ENCODE measurements around the gene GFPT1.

The GFPT1 gene

GRCh38 chr2:69316550-69316949 is 70.5 kb downstream of the GFPT1 start:
- no peak for DNase-seq (ENCODE audit: low read depth)

DNA sequence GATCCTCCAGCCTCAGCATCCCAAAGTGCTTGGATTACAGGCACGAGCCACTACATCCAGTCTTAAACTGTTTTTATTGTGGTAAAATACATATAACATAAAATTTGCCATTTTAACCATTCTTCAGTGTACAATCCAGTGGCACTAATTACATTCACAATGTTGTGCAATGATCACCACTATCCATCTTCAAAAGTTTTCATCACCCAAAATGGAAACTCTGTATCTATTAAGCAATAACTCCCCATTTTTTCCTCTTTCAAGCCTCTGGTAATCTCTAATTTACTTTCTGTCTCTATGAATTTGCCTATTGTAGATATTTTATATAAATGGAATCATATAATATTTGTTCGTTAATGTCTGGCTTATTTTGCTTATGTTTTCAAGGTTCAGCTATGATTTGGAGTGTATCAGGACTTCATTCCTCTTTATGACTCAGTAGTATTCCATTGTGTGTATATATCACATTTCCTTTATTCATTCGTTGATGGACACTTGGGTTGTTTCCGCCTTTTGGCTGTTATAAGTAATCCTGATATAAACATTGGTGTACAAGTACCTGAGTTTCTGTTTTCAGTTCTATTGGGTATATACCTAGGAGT is 71.8 kb downstream of the GFPT1 start:
- no peak for DNase-seq (ENCODE audit: low read depth)

- no peak for DNase-seq (ENCODE audit: low read depth)
Measured at GRCh38 chr2:69311024-69311416, 76.0 kb downstream of the GFPT1 start.

DNA sequence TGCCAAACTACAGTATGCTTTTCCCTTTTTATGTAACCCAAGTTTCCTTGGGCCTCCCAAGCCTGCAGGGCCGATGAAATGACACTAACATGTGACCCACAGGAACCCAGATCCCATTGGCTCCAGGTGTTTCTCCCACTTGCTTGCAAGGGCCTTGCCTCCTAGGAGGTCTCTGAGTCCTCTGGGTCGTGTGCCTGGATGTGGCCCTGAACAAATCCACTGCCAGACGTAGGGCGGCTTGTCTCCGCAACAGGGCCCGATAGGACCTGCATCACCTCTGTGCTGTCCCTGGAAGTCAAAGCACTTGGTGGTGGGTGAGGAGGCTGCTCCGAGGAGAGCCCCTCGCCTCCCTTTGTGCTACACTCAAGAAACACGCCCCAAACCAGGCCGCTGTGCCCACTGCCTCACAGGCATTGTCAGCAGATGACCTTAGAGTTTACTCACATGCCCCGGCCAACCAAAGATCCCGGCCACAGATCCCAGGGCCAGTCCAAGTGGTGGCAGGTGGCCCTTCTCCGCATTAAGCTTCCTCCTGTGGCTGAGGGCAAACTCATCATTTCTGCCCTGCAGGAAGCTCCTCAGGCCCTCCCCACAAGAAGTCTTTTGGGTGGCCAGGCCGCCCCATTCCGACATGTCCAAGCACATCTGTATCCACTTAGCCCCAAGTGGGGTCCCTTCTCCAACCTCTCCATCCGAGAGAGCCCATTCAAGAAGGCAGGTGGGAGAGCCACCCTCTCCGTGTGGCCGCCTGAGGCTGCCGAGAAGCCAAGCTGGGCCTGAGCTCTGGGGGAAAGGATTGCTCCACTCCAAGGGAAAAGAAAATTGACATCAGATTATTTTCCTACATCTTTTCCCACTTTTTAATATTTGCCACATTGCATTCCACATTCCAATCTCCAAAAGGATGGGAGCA is 76.7 kb downstream of the GFPT1 start:
- no peak for DNase-seq (ENCODE audit: low read depth)

- DNase-seq (ENCODE audit: low read depth) = no peak
Measured at GRCh38 chr2:69309351-69310110, 77.5 kb downstream of the GFPT1 start.

- DNase-seq (ENCODE audit: low read depth) = no peak
Measured at GRCh38 chr2:69308338-69308737, 78.7 kb downstream of the GFPT1 start.

DNA sequence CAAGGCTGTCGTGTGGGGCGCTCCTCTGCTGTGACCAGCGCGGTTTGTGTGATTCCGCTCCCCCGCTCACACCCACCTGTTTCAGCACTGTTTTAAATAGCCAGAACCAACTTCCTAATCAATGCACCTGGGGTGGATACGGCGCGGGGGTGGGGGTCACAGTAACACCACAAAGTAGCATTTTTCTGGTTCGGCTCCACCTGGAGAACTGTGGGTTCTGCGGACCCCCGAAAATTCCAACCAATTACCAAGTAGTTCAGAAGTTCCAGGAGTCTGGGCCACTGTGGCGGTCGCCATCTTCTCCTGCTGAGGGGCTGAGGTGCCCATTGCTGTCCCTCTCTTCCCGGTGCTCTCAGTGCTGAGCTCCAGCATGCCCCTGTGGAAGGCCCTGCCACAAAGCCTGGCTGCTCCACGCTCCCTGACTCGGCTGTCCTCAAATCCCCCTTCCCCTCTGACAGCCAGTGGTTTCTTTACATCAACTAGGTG is 79.4 kb downstream of the GFPT1 start:
- DNase-seq (ENCODE audit: low read depth) = no peak

DNA sequence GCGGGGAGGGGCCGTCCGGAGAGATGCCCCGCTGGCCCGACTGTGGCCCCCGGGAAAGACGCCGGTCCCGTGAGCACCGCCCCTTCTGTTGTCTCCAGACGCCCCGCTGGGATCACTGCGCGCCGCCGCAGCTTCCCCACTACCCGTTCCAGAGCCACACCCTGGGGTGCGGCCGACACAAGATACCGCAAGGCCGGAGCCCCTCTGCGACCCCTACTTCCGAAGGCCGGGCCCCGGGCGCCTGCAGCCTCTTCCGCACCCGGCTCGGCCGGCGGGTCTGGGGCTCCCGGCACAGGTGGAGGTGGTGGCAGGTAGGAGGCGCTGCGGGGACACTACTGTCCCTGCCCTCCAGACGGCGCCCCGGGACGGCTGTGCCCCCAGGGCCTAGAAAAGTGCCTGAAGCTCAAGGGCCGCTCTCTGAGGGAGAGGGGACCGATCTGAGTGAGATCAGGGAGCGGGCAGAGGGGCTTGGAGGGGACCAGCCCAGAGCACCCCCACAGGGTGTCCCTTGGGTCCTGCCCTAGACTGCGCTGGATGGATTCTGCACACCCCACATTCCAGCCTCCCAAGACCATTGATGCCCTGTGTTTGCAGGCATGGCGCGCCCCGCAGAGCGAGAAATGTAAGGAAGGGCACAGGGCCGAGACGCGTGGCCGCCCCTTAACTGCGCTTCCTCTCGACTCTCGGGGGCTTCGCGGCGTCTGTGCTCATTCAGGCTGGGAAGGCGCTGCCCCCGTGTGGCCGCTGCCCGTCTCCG is 80.0 kb downstream of the GFPT1 start:
- DNase-seq (ENCODE audit: low read depth) = peak; percentile 54

DNA sequence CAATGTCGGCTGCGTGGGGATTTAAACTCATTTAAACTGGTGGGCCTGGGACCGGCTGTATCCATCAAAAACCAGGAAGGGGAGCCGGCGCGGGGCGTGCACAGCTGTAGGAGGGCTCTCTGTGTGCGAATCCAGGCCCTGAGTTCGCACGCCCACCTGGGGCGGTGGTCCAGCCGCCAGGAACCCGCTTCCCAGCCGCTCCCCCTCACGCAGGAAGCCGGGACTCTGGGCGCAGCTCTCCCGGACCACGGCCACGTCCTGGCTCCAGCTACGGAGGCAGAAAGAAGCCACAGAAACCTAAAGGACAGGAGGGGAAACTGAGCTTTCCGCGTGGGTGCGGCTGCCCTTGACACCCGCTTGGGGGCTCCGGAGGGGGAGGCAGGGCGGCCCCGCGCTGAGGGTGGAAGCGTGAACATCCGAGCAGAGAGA is 80.6 kb downstream of the GFPT1 start:
- no peak for DNase-seq (ENCODE audit: low read depth)

DNA sequence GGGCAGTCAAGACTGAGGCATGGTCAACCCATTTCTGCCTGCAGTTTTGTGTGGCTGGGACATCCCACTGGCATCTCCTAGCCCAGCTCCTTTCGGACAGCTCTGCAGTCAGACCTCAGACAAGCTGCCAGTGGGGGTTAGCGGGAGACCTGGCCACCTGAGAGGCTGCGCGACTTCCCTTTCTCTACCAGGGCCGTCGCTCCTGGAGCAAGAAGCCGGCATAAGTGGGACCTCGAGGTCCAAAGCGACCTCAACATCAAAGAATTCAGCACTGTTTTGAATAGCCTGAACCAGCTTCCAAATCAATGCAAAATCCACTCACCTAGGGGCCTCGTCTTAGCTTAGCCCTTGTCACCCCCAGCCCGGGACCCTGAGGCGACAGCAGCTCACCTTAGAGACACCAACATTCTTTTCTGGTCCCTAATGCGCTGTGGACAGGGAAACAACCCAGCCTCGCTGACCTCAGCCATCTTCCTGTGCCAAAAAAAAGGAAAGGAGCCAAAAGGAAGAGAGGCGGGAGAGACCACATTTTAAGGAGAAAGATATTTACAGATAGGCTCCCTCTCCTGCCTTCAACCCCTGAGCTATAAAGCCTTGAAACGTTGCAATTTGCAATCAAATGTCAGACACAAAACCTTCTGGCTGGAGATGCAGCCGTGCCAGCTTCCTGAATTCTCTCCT is 81.2 kb downstream of the GFPT1 start:
- DNase-seq (ENCODE audit: low read depth) = no peak

- no peak for DNase-seq (ENCODE audit: low read depth)
Measured at GRCh38 chr2:69305166-69305565, 81.9 kb downstream of the GFPT1 start.

DNA sequence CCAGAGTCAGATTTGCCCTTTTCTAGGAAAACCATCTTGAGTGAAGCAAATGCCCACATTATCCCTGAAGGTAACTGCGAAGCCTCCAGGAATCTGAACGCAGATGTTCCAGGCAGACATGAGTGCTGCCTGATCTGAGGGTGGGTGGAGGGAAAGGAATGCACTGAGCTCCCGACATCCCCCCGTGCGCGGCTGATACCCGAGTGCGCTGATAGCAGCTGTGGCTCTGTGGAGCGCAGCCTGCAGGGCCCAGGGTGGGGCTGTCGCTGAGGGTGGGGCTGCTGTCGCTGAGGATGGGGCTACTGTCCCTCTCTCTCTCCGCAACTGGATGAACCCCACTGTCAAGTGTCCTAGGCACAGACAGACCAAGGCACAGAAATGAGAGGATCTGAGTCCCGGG is 82.4 kb downstream of the GFPT1 start:
- no peak for DNase-seq (ENCODE audit: low read depth)

DNA sequence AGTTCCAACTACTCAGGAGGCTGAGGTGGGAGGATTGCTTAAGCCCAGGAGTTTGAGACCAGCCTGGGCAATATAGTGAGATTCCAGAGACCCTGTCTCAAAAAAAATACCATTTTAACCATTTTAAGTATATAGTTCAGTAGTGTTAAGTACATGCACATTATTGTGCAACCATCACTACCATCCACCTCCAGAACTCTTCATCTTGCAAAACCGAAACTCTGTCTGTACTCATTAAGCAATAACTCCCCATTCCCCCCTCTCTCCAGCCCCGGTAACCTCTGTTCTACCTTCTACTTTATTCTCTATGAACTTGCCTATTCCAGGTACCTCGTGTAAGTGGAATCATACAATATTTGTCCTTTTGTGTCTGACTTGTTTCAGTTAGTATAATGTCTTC is 86.4 kb downstream of the GFPT1 start:
- DNase-seq (ENCODE audit: low read depth) = no peak

DNA sequence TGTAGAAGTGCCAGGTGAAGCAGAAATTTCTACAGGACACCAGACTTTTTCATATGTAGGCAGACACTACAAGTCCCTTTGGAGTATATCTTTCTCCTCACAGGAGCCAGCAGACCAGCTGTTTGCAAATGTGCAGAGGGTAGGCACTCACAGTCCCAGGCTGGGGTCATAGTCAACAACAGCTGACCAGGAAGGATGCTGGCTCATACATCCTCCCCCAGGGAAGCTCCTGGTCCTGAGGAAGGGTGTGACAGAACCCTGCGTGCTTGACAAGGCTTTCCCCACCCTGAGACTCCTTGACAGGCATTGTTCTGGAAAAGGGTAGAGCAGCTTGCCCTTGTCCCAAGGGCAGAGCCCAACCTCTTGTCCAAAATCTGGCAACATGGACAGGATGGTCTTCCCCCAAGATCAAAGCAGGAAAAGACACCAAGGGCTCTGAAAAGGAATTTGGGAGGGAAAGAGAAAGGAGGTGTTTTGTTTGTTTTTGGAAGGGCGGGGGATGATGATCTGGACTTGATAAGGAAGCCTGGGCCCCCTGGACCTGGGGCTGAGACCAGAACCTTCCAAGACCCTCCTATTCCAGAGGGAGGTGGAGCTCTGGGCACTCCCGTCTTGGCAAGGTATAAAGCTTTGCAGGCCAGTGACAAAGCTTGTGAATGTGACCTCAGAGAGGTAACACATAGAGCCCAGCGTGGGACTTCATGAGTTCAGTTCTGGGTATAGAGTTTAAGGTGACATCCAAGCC is 87.1 kb downstream of the GFPT1 start:
- DNase-seq (ENCODE audit: low read depth) = no peak

- no peak for DNase-seq (ENCODE audit: low read depth)
Measured at GRCh38 chr2:69298862-69299261, 88.2 kb downstream of the GFPT1 start.

DNA sequence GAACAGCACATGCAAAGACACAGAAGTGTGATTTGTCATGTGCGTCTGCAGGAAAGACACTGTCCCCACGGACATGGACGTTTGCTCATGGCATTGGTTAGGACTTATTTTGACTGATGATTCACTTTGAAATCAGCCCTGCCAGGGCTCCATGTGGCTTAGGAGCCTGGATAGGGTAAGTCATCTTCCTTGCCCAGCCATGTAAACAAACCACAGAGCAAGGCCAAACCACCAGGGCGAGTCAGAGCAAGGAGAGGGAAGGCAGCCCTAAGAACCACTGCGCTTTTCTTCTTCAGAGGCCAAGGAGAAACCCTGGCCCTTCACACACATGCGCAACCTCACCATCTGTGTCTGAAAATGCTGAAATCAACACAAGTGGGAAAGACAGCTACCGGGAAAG is 88.8 kb downstream of the GFPT1 start:
- no peak for DNase-seq (ENCODE audit: low read depth)

- DNase-seq (ENCODE audit: low read depth) = no peak
Measured at GRCh38 chr2:69297216-69297615, 89.8 kb downstream of the GFPT1 start.

DNA sequence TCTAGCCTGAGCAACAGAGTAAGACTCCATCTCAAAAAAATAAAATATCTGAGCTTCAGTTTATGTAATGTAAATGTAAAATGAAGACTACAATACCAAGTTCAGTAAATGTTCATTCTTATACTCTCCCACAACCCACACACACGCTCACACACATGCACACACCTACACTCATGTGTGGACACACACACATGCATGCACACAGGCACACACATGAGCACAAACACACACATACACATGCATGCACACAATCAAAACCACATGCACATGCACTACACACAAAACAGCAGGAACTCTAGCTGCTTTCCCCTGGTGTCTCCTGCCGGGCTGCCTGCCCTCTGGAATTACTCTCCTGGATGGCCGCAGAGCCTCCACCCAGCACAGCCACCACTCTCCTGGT is 90.6 kb downstream of the GFPT1 start:
- DNase-seq (ENCODE audit: low read depth) = no peak

- no peak for DNase-seq (ENCODE audit: low read depth)
Measured at GRCh38 chr2:69292256-69292655, 94.8 kb downstream of the GFPT1 start.

GRCh38 chr2:69291721-69292120 is 95.3 kb downstream of the GFPT1 start:
- no peak for DNase-seq (ENCODE audit: low read depth)
